MCF 10A (cell line): ENCODE results near the gene MAP3K2. TPM values are rescaled to one million over a fixed set of nuclear protein-coding genes. Genes with fewer than 3 reads are reported as not detected.

Source experiments
- BruUV-seq: library from RNA; stranded (reverse); fragments of 400-500 nt; replicated peaks from 2 replicates; lab custom pipeline; 2021; lab: Mats Ljungman, UMichigan
- CTCF ChIA-PET: fragments of 300-600 bp; sonication (Branson Sonifier 250); formaldehyde crosslinking; extraction: SDS; loops from one replicate; lab custom pipeline; 2021; ENCODE audit warnings: antibody characterized with exemption, inconsistent platforms; lab: Yijun Ruan, JAX
- POLR2A ChIA-PET: fragments of 300-600, 350-650 bp; sonication (Branson Sonifier 250); formaldehyde crosslinking; extraction: SDS; loops from one replicate; lab custom pipeline; 2020; ENCODE audit warnings: antibody characterized with exemption, inconsistent platforms; lab: Yijun Ruan, JAX
- DNase-seq: peaks from one replicate; pipeline ENCODE4 v3.0.0-alpha.2; 2018; ENCODE audit not compliant: unreplicated experiment
- H3K27ac Mint-ChIP-seq: one replicate; pipeline ENCODE4 v1.8.0; 2022; ENCODE audit warnings: mild to moderate bottlenecking, low read depth, mixed read lengths; ENCODE audit not compliant: unreplicated experiment
- H3K27me3 Mint-ChIP-seq: one replicate; pipeline ENCODE4 v1.8.0; 2022; ENCODE audit warnings: mixed read lengths; ENCODE audit not compliant: insufficient read depth, unreplicated experiment
- H3K36me3 Mint-ChIP-seq: one replicate; pipeline ENCODE4 v1.8.0; 2022; ENCODE audit warnings: mild to moderate bottlenecking, moderate library complexity, mixed read lengths; ENCODE audit not compliant: insufficient read depth, unreplicated experiment
- H3K4me1 Mint-ChIP-seq: one replicate; pipeline ENCODE4 v1.8.0; 2022; ENCODE audit warnings: mixed read lengths; ENCODE audit not compliant: insufficient read depth, unreplicated experiment
- H3K4me3 Mint-ChIP-seq: one replicate; pipeline ENCODE4 v1.8.0; 2022; ENCODE audit warnings: mild to moderate bottlenecking, moderate library complexity, mixed read lengths; ENCODE audit not compliant: unreplicated experiment
- H3K9me3 Mint-ChIP-seq: one replicate; pipeline ENCODE4 v1.8.0; 2022; ENCODE audit warnings: mixed read lengths; ENCODE audit not compliant: unreplicated experiment
- intact Hi-C: fragments of 100-400 bp; cut with micrococcal nuclease; formaldehyde crosslinking; loops from 2 replicates; pipeline ENCODE4 v1.14.1; 2022
- total RNA-seq: library from RNA; stranded (reverse); gene quantifications from 2 replicates; pipeline ENCODE4 v1.2.3, GENCODE V29; 2022
- TF ChIP-seq, protein P1 (sequence below): fragments of 200-600 bp; IDR thresholded peaks from one replicate; pipeline ENCODE4 v1.8.0; 2022; ENCODE audit warnings: antibody characterized with exemption, mild to moderate bottlenecking; ENCODE audit not compliant: unreplicated experiment

Gene MAP3K2
- total RNA-seq, 1 experiment from 2014 or later = 62.9 TPM

DNA sequence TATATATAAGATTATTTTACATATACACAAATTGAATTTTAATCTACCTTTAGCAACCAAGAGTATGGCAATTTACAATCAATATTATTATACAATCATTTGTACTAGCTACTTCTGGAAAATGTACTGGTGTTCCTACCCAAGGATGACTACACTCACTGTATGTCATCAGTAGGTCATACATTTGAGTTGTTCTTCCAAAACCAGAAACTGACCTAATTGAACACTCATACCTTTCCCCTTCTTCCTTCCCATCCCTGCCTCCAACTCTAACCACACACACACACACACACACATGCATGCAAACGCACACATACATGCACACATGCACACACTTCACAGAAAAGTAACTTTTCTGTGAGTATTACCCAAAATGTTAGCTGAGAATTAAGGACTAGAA, 85.6 kb downstream of the MAP3K2 start:
- ChIA-PET POLR2A (interaction anchor here (1.0 to 1.1 kb wide), 2 partner anchors 8 to 12 kb away, joined by 3 to 6 read pairs; no protein-coding TSS in a partner anchor), CTCF (interaction anchor here (1.0 to 1.1 kb wide), 2 partner anchors 9 to 112 kb away, joined by 3 to 4 read pairs; no protein-coding TSS in a partner anchor)
- Mint-ChIP-seq H3K4me3 (no peak overlapping the region), H3K4me1 (peaks cover 5% of the 10 kb centered on the region), H3K9me3 (no peaks in the 10 kb centered on the region), H3K36me3 (peaks cover 29% of the 10 kb centered on the region), H3K27me3 (no peaks in the 10 kb centered on the region), H3K27ac (no peak overlapping the region)
- intact Hi-C loops = no loop called here
- BruUV-seq = no TSS peak
- no peak for DNase-seq
- TF ChIP-seq, protein P1, sequence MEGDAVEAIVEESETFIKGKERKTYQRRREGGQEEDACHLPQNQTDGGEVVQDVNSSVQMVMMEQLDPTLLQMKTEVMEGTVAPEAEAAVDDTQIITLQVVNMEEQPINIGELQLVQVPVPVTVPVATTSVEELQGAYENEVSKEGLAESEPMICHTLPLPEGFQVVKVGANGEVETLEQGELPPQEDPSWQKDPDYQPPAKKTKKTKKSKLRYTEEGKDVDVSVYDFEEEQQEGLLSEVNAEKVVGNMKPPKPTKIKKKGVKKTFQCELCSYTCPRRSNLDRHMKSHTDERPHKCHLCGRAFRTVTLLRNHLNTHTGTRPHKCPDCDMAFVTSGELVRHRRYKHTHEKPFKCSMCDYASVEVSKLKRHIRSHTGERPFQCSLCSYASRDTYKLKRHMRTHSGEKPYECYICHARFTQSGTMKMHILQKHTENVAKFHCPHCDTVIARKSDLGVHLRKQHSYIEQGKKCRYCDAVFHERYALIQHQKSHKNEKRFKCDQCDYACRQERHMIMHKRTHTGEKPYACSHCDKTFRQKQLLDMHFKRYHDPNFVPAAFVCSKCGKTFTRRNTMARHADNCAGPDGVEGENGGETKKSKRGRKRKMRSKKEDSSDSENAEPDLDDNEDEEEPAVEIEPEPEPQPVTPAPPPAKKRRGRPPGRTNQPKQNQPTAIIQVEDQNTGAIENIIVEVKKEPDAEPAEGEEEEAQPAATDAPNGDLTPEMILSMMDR = no peak

DNA sequence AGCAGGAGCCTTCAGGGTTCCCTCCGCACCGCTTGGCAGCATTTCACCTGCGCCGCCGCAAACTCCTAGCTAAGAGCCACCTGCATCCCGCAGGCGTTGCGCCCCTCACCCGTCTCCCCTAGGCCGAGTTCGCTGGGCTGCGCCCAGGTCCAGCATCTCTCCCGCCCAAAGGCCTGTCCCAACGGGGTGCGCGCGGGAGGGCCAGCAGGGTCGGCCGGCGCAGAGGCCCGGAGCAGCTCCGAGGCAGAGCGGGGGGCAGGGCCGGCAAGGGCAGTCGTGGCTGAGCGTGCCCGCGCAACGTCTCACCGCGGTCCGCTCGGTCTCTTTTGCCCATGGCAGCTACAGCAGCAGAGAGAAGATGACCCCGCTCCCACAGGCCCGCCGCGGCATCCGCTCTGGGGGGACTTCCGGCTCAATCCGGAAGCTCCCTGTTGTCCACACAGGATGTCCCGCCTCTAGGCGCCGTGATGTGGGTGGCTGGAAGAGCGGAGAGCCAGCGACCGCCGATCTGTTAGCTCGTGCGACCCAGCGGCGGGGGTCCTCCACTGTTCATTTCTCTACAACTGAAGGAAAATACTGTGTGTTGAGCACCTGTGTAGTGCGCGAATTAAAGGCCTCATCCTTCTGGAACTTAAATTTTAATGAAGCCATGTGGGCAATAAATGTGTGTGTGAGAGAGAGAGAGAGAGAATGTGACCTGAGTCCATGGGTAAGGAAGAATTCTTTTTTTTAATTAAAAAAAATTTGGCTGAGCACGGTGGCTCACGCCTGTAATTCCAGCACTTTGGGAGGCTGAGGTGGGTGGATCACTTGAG, 93.8 kb downstream of the MAP3K2 start, which contains the start of gene ERCC3:
Gene ERCC3, minus strand, starts transcription at position 397 of the 815 bp plus-strand sequence. Its CDS starts 63 bp downstream, at position 334.
- H3K27me3 Mint-ChIP-seq = no peaks in the 10 kb centered on the region
- no peaks in the 10 kb centered on the region for H3K9me3 Mint-ChIP-seq
- H3K4me3 Mint-ChIP-seq = peak within 1 kb of the TSS; percentile 89
- H3K36me3 Mint-ChIP-seq = peaks cover 43% of the 10 kb centered on the region
- ChIA-PET CTCF (interaction anchor here (0.7 to 1.5 kb wide), 7 partner anchors 8 to 230 kb away, joined by 3 to 7 read pairs (median 3); no protein-coding TSS in a partner anchor), POLR2A (interaction anchor here (0.6 to 2.7 kb wide), 20 partner anchors 9 to 1418 kb away, joined by 3 to 16 read pairs (median 4); partner anchors contain the start of gene BIN1)
- H3K27ac Mint-ChIP-seq = peak within 1 kb of the TSS; percentile 87
- intact Hi-C loops = loop anchor here (1.0 to 5.0 kb wide), 2 partner anchors 96 to 227 kb away; no protein-coding TSS in a partner anchor
- no TSS peak for BruUV-seq
- peaks cover 14% of the 10 kb centered on the region for H3K4me1 Mint-ChIP-seq
- peak; percentile 82 for DNase-seq
- TF ChIP-seq, protein P1 = no peak

DNA sequence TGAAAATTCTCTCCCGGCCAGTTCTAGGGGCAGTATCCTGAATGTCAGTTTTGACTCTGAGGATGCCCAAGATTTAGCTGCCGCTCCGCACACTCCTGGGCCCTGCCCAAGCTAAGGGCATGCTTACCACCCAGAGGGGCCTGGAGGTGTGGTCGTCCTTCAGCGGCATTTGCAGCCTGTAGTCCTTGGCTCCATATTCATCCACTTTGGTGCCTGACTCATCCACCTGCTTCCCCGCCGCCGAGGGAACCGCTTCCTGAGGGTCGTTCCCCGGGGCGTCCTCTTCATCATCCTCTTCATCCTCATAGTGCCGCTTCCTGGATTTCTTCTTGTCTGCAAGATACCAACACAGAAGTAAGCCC, 94.4 kb downstream of the MAP3K2 start:
- DNase-seq = peak; percentile 14
- Mint-ChIP-seq H3K27ac (peak overlapping the region; percentile 87), H3K4me3 (peak overlapping the region; percentile 89), H3K9me3 (no peaks in the 10 kb centered on the region), H3K36me3 (peaks cover 49% of the 10 kb centered on the region), H3K27me3 (no peaks in the 10 kb centered on the region), H3K4me1 (peaks cover 14% of the 10 kb centered on the region)
- ChIA-PET CTCF (interaction anchor here (0.8 to 1.5 kb wide), 5 partner anchors 9 to 231 kb away, joined by 3 to 7 read pairs (median 4); no protein-coding TSS in a partner anchor), POLR2A (interaction anchor here (0.6 to 2.7 kb wide), 15 partner anchors 8 to 270 kb away, joined by 3 to 16 read pairs (median 4); partner anchors contain the start of gene BIN1)
- intact Hi-C loops = loop anchor here (5.0 kb wide), 1 partner anchor 226 kb away; no protein-coding TSS in a partner anchor
- BruUV-seq = TSS peak; percentile 18
- TF ChIP-seq, protein P1 = no peak

DNA sequence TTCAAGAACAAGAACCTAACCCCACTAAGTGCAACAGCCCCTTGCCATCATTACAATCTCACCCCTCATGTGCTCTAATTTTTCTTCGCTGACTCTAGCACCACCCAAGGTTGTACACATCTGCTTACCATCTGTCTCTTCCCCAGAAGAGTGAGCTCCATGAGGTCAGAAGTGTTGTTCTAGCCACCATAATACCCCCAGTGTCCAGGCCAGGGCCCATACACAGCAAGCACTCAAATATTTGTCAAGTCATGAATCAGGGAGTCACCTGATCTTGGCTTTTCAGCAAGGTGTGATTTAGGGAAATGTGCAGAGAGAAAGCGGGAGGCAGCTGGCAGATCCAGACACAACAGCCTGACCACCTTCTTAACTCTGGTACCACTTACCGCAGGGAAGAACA, 99.5 kb downstream of the MAP3K2 start:
- BruUV-seq = no TSS peak
- POLR2A ChIA-PET = no interaction called here
- intact Hi-C loops = no loop called here
- DNase-seq = no peak
- Mint-ChIP-seq H3K4me1 (peaks cover 9% of the 10 kb centered on the region), H3K4me3 (no peak overlapping the region), H3K27ac (no peak overlapping the region), H3K9me3 (peaks cover 11% of the 10 kb centered on the region), H3K27me3 (no peaks in the 10 kb centered on the region), H3K36me3 (peaks cover 98% of the 10 kb centered on the region)
- TF ChIP-seq, protein P1 = no peak
- CTCF ChIA-PET = interaction anchor here (1.0 kb wide), 1 partner anchor 192 kb away, joined by 3 read pairs; no protein-coding TSS in a partner anchor
